NCI-H446 (cell line): ENCODE data around the gene CAMTA1.

Source experiments
- DNase-seq, 2 experiments: peaks; one replicate each; lab custom pipeline; 2025; lab: John Stamatoyannopoulos, UW

Gene CAMTA1

GRCh38 chr1:6979003-6979613 is 193.9 kb downstream of the CAMTA1 start:
- no peak for DNase-seq

GRCh38 chr1:6981595-6981994 is 196.3 kb downstream of the CAMTA1 start:
- DNase-seq, result no peak

GRCh38 chr1:6982443-6982842 is 197.2 kb downstream of the CAMTA1 start:
- no peak for DNase-seq

GRCh38 chr1:6982860-6983259 is 197.6 kb downstream of the CAMTA1 start:
- no peak for DNase-seq

DNA sequence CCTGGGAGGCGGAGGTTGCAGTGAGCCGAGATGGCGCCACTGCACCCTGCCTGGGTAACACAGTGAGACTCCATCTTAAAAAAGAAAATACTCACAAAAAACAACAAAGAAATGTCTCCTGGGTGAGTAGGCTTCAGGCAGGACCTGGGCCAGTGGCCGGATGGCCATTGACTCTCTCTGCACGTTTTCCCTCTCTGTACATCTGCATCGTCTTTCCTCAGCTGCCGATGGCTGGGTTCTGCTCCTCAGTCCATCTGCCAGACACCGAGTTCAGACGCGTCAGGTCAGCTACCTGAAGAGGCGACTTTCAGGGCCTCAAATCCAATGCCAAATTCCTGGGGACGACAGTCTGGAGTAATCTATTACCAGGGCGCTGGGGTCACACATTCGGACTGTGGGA is 199.3 kb downstream of the CAMTA1 start:
- no peak for DNase-seq

DNA sequence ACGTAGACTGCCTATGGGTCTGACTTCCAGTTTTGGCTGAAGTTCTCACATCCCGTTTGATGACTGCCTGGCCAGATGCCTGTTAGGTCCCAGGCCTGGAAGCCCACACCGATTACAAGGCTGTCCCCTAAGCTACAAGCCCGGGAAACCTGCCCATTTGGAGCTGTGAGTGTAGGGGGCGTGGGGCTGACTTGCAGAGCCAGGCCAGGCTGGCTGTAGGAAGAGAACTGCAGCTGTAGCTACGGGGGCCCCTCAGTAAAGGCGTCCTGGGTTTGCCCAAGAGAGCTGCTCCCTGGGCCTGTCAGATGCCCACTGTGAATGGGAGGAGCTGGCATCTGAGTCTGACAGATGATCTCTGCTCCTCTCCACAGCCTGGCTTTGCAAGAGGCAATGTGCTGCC is 199.7 kb downstream of the CAMTA1 start:
- peak in 1 of 2 experiments; percentile 52 for DNase-seq

DNA sequence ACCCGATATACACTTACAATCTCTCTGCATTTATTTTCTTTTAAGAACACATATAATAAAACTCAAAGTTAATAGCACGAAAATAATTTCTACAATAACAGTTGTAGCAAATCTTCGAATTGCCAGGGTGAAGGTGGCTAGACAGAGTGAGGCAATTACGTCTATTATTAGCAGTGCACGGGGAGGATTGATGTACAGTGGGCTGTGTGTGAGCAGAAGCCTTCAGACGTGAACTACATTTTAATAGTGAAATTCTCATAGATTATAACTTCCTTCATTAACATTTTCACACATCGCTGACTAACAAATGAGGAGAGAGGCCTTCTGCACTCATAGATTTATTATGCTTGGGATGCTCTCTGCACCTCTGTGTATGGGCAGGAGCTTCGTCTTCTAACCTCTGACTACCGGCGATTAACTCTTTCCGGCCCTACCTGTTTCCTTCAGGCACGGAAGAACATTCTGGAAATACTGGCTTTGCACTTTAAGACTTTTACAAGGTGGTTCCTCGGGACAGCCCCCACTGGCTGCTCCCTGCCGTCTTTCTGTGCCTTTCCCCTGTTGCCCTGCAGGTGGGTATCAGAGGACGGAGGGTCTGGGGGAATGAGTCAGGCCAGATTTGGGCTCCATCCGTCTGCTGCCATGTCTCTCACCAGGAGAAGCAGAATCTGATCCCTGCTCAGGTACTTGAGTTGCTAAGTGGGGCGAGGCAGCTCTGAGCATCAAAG is 200.5 kb downstream of the CAMTA1 start:
- DNase-seq, result no peak

DNA sequence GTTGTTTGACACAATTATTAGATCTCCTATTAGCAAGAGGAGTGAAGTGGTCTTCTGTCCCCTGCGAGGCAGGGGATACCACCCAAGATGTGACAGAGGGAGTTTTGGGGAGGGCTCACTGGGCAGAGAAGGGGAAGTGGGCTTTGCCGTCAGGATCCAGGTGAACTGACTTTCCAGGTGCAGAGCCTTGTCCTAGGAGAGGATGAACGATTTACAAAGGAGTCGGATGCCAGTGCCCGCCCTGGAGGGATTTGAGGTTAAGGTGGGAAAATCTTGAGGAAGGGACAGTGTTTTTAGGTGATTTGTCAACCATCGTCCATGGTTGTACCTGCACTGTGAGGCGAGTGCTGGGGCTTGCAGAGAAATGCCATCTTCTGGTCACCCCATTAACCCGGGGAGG is 201.0 kb downstream of the CAMTA1 start:
- DNase-seq, result no peak

DNA sequence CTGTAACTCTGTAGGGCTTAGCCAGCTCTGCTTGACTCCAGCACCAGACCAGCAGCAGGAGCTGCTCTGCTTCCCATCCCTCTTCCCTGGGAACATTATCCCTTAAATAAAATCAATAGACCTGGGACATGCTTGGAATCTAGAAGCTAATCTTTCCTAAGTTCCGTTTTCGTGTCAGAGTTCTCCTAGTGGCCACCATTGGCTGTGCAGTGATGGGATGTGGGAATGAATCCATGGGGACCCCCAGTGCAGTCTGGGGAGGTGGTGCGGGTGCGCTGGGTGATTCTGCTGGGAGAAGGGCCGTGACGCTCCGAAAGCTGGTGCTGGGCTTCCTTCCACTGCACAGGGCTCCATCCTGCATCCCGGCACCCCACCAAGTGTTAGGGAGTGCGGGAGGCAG is 202.7 kb downstream of the CAMTA1 start:
- DNase-seq, result no peak

- DNase-seq, result no peak
Measured at GRCh38 chr1:6988796-6989195, 203.5 kb downstream of the CAMTA1 start.

DNA sequence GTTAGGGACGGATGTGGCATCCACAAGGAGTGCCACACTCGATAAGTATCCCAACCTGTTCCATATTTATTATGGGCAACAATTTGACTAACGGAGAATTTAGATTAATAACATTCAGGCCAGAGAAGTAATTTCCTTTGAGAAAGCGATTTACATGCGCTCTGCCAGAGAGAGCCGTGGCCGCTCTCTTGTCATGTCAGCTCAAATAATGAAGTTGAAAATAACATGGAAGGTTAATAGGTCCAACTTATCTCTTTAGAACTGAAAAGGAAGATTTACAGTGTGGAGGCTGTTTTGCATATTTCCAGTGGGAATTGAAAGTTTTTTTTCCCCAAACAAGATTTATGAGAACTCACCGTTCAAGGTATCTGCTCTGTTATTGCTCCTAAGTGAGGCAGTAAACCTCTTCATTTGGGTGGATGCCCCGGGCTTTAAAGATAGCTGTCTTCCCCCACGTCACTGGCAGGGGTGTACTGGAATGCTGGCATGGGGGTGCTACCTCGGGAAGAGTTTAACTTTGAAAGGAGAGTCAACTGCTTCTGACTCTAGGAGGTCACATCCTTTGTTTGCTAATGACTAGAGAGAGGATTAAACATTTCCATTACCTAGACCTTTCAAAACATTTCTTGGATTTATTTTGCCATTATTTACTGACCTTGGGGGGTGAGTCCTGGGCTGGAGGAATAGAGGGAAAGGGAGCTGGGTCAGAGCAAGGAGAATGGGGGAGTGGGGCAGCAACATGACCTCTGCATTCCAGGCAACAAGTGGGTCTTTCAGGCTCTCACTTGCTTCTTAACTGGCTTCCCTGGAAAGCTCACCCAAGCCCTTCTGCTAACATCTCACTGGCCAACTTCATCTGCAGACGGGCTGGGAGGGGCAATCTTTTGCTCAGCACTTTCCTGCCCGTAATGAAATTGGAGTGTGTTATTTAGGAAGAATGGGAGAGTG is 204.2 kb downstream of the CAMTA1 start:
- no peak for DNase-seq

- no peak for DNase-seq
Measured at GRCh38 chr1:6991266-6991665, 206.0 kb downstream of the CAMTA1 start.

DNA sequence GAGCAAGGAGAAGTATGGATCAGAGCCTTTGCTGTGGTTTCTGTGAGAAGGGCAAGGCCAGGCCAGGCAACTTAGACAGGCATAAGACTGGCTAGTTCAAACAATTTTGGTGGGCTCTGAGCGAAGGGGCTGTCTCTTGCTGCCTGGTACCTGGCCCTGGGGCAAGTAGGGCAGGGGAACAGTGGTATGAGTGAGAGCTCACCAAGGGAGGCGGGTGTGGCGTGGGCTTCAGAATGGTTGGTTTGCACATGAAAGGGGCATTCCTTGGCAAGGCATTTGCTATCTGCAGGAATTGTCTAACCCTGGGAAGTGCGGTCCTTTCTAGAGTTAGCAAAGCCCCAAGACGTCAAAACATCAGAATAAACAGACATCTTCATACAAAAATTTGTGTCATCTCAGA is 210.5 kb downstream of the CAMTA1 start:
- DNase-seq, result no peak

- no peak for DNase-seq
Measured at GRCh38 chr1:6996371-6996770, 211.1 kb downstream of the CAMTA1 start.

DNA sequence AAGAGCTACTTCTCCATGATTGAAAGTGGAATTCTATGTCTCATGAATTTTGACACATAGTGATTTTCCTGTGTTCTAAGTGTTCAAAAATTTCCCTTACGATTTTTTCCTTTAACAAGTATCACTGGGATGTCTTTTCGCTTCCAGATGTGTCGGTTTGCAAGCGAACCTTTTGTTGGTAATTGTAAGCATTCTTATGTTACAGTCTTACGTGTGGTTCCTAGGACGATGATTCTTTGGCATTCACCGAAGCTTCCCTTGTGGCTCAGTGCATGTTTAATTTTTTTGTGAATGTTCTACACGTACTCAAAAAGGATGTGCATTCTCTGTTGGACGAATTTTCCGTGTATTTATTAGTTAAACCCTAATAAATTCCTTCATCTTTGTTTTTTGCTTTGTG is 211.6 kb downstream of the CAMTA1 start:
- no peak for DNase-seq

GRCh38 chr1:6998267-6998666 is 213.0 kb downstream of the CAMTA1 start:
- no peak for DNase-seq

DNA sequence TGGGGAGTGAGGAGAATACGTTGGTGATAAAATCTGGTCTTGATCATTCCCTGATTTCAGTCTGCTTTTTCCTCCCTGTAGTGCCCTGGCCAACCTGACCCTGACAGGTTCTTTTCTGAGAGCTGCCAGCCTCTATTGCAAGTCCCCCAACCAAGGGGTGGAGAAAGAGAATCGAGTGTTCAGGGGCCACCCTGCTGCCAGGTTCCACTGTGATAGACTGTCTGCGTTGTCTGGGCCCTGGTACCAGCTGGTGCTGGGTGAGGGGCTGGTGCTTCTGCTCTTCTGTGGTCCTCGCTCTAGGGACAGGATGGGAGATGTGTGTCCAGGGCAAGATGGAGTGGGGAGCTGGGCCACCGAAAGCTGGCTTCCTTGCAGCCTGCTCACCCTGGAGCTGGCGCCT is 214.6 kb downstream of the CAMTA1 start:
- DNase-seq, result no peak

GRCh38 chr1:7000720-7001119 is 215.5 kb downstream of the CAMTA1 start:
- no peak for DNase-seq

GRCh38 chr1:7002728-7003127 is 217.5 kb downstream of the CAMTA1 start:
- DNase-seq, result no peak

DNA sequence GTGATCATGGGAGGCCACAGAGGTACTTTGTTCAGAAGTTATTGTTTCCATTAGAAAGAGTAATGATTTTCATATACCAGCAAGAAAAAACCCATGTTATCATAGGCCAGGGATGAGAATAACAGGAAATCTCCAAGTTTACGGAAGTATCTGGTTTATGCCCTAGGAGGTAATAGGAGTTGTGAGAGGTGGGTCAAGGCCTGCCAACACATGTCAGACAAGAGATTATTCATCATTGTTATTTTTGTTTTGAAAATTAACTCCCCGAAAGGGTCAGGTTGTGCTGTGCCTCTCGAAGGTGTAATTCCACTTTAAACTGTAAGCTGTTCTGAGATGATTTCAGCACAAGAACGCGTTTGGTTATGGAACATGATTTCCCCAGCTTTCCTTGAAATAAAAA is 218.4 kb downstream of the CAMTA1 start:
- no peak for DNase-seq

DNA sequence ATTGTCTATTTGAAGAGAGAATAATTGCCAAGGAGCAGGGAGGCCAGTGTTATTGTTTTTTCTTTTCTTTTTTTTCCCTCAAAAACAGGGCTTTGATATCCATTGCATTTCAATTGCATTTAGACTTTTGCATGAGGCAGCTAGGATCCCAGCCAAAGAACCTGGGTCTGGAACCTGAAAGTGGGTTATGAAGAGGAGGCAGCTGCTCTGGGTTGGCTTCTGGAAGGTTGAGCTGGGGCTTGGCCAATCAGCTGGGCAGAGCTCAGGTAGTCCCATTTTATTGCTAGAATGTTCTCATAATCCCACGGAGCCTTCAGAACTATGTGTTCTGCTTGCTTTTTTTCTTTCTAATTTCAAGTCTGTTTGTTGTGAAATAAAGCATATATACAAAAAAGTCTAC is 218.9 kb downstream of the CAMTA1 start:
- no peak for DNase-seq

DNA sequence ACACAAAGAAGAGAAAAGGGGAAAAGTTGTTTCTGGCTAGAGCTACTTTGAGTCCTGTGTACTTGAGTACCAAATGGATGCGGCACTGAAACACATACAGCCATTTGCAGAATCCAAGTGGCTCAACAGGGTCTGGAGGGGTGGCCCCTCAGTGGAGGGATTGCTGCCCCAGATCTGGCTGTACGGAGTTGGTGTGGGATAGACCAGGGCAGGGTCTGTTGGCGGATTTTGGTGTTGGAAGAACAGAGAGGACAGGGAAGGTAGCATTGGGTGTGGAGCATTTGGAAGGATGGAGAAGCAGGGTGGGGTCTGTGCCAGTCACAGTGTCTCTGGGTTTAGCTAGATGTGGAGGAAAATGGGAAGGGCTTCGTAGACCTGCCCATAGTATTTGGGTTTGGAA is 220.5 kb downstream of the CAMTA1 start:
- DNase-seq, result no peak
